ENCODE results near the gene YARS1.

YARS1 gene

DNA sequence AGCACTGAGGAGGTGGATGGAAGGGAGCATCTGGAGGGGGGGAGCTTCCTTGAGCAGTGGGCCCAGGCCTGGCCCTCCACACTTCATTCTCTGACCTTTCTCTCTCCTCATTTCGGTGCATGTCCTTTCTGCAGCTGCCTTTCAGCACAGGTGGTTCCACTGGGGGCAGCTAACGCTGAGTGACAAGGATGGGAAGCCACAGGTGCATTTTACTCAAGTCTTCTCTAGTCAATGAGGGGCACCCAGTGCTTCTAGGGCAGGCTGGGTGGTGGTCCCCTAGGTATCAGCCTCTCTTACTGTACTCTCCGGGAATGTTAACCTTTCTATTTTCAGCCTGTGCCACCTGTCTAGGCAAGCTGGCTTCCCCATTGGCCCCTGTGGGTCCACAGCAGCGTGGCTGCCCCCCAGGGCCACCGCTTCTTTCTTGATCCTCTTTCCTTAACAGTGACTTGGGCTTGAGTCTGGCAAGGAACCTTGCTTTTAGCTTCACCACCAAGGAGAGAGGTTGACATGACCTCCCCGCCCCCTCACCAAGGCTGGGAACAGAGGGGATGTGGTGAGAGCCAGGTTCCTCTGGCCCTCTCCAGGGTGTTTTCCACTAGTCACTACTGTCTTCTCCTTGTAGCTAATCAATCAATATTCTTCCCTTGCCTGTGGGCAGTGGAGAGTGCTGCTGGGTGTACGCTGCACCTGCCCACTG, 43.2 kb downstream of the YARS1 start:
- TF ChIP-seq, protein P1, sequence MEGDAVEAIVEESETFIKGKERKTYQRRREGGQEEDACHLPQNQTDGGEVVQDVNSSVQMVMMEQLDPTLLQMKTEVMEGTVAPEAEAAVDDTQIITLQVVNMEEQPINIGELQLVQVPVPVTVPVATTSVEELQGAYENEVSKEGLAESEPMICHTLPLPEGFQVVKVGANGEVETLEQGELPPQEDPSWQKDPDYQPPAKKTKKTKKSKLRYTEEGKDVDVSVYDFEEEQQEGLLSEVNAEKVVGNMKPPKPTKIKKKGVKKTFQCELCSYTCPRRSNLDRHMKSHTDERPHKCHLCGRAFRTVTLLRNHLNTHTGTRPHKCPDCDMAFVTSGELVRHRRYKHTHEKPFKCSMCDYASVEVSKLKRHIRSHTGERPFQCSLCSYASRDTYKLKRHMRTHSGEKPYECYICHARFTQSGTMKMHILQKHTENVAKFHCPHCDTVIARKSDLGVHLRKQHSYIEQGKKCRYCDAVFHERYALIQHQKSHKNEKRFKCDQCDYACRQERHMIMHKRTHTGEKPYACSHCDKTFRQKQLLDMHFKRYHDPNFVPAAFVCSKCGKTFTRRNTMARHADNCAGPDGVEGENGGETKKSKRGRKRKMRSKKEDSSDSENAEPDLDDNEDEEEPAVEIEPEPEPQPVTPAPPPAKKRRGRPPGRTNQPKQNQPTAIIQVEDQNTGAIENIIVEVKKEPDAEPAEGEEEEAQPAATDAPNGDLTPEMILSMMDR (IDR thresholded peaks at IDR 0.05; ENCODE audit: control insufficient read depth, insufficient read depth, low read depth, low read length, missing control alignments) = no peak
- DNase-seq (ENCODE audit: low read depth) = no peak
- no peak overlapping the region for H3K4me3 ChIP-seq (ENCODE audit: control insufficient read depth, low read depth, low read length)

DNA sequence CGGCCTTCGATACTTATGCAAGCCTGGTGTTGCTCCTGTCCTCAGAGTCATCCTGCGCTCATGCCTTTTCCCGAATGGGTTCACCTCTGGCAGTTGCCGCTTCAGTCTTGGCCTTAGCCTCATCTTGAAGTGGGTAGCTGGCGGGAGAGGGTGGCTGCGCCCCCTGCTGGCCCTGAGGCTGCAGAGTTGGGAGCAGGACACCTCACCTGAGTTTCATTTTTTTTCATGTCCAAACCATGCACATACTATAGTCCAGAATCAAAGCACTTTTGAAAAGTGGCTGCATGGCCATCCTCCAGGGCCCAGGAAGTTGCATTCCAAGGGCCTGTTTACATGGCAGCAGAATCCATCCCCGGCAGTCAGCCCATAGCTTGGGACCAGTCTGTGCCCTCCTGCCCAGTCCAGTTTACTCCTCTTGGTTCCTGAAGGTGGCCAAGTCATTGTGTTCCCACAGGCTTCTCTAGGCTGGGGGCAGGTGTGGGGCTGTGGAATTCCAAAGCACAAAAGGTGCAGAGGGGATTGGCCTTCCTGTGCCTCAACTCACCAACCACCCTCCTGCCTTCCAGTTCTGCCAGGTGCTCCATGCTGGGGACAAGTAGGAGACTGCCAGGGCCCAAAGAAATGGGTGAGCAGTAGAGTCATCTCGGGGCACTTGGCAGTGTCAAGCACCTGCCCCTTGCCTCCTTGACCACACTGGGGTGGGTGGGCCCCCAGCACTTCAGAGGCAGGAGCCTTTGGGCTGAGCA, 44.0 kb downstream of the YARS1 start:
- no peak overlapping the region for H3K4me3 ChIP-seq (ENCODE audit: control insufficient read depth, low read depth, low read length)
- TF ChIP-seq, protein P1 (IDR thresholded peaks at IDR 0.05; ENCODE audit: control insufficient read depth, insufficient read depth, low read depth, low read length, missing control alignments) = peak; percentile 96
- DNase-seq (ENCODE audit: low read depth) = peak; percentile 18

DNA sequence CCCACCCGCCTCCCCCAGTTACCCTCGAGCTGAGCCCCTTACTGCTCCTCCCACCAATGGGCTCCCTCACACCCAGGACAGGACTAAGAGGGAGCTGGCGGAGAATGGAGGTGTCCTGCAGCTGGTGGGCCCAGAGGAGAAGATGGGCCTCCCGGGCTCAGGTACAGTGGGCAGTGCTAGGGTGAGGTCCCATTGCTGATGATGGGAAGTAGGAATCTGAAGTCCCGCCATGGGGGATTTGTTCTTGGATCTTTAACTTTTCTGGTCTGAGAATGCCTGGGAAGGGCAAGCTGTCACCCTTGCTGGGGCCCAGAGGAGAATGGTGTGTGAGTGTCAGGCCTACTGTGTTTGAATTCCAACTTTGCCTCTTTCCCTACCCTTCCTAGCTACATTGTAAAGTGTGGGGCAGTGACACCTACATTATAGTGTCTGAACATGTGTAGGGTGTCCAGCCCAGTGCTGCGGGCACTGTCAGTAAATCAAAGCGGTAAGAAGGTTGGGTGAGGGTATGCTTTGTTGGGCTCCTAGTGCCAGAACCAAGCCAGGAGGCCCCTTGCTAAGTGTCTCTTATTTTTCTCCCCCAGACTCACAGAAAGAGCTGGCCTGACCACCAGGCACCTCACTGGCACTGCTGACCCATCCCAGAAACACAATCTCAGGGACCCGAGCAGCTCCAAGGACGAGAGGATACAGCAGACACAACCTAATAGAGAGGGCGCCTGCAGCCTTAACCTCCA, 44.7 kb downstream of the YARS1 start:
- H3K4me3 ChIP-seq (ENCODE audit: control insufficient read depth, low read depth, low read length) = no peak overlapping the region
- DNase-seq (ENCODE audit: low read depth) = no peak
- TF ChIP-seq, protein P1 (IDR thresholded peaks at IDR 0.05; ENCODE audit: control insufficient read depth, insufficient read depth, low read depth, low read length, missing control alignments) = no peak

DNA sequence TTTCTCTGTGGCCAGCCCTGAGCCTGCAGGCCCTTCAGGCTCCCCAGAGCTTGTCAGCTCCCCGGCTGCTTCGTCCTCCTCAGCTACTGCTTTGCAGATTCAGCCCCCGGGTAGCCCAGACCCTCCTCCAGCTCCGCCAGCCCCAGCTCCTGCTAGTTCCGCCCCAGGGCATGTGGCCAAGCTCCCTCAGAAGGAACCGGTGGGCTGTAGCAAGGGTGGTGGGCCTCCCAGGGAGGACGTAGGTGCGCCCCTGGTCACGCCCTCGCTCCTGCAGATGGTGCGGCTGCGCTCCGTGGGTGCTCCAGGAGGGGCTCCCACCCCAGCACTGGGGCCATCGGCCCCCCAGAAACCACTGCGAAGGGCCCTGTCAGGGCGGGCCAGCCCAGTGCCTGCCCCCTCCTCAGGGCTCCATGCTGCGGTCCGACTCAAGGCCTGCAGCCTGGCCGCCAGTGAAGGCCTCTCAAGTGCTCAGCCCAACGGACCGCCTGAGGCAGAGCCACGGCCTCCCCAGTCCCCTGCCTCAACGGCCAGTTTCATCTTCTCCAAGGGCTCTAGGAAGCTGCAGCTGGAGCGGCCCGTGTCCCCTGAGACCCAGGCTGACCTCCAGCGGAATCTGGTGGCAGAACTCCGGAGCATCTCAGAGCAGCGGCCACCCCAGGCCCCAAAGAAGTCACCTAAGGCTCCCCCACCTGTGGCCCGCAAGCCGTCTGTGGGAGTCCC, 45.4 kb downstream of the YARS1 start:
- DNase-seq (ENCODE audit: low read depth) = no peak
- TF ChIP-seq, protein P1 (IDR thresholded peaks at IDR 0.05; ENCODE audit: control insufficient read depth, insufficient read depth, low read depth, low read length, missing control alignments) = no peak

DNA sequence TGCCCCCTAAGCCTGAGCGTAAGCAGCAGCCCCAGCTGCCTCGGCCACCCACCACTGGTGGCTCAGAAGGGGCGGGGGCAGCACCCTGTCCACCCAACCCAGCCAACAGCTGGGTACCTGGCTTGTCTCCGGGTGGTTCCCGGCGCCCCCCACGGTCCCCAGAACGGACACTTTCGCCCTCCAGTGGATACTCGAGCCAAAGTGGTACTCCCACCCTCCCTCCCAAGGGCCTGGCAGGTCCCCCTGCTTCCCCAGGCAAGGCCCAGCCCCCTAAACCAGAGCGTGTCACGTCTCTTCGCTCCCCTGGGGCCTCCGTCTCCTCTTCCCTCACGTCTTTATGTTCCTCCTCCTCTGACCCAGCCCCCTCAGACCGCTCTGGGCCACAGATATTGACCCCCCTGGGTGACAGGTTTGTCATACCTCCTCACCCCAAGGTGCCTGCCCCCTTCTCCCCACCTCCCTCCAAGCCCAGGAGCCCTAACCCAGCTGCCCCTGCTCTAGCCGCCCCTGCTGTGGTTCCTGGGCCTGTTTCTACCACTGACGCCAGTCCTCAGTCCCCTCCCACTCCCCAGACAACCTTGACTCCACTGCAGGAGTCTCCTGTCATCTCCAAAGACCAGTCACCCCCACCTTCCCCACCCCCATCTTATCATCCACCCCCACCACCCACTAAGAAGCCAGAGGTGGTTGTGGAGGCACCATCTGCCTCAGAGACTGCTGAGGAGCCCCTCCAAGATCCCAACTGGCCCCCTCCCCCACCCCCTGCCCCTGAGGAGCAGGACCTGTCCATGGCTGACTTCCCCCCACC, 46.2 kb downstream of the YARS1 start:
- TF ChIP-seq, protein P1 (IDR thresholded peaks at IDR 0.05; ENCODE audit: control insufficient read depth, insufficient read depth, low read depth, low read length, missing control alignments) = no peak
- DNase-seq (ENCODE audit: low read depth) = no peak
- no peak overlapping the region for H3K4me3 ChIP-seq (ENCODE audit: control insufficient read depth, low read depth, low read length)

More for the DNA sequence above, 45.4 kb downstream of the YARS1 start:
- H3K4me3 ChIP-seq (ENCODE audit: control insufficient read depth, low read depth, low read length) = no peak overlapping the region
